Bronchial smooth muscle cell (primary cell): Measurements from ENCODE around the gene PPP1R1A. TPM values are rescaled to one million over a fixed set of nuclear protein-coding genes. Genes with fewer than 3 reads are reported as not detected.

Experiments
- total RNA-seq: library from RNA; depleted of rRNA; stranded (reverse); fragments of >200 nt; gene quantifications from 2 replicates; pipeline ENCODE4 v1.2.1, GENCODE V29; 2014

PPP1R1A gene
- not detected in 2 replicates for total RNA-seq

GRCh38 chr12:54588110-54588889 is at the start of gene PPP1R1A:
PPP1R1A (minus strand) TSS chr12:54588659; CDS start chr12:54588488, 171 bp downstream.

GRCh38 chr12:54634795-54635194 is 46.3 kb upstream of the PPP1R1A start, which contains the start of gene LACRT:
LACRT (minus strand) TSS chr12:54634895; CDS start chr12:54634841, 54 bp downstream.

Other genes with a start within 250 kb of the PPP1R1A start
- gene GPR84, start 224.2 kb downstream of the PPP1R1A start, total RNA-seq: not detected in 2 replicates
- 2.4 and 2.7 TPM in 2 replicates for gene ZNF385A, start 203.9 kb downstream of the PPP1R1A start, total RNA-seq
- 109 and 156 TPM in 2 replicates for gene ITGA5, start 169.4 kb downstream of the PPP1R1A start, total RNA-seq
- gene GTSF1, start 115.1 kb downstream of the PPP1R1A start, total RNA-seq: not detected in 2 replicates
- under 0.01 TPM in 1 of 2 replicates, not detected in the other for gene NCKAP1L, start 90.9 kb downstream of the PPP1R1A start, total RNA-seq
- gene PDE1B, start 39.1 kb downstream of the PPP1R1A start, total RNA-seq: under 0.01 TPM in 1 of 2 replicates, not detected in the other
- not detected in 2 replicates for gene LACRT, start 46.2 kb upstream of the PPP1R1A start, total RNA-seq
- not detected in 2 replicates for gene DCD, start 59.7 kb upstream of the PPP1R1A start, total RNA-seq